ENCODE measurements around the gene PTPRS.

GRCh38 chr19:5303208-5303607, 37.4 kb downstream of the PTPRS start:
- TF ChIP-seq, protein P1, sequence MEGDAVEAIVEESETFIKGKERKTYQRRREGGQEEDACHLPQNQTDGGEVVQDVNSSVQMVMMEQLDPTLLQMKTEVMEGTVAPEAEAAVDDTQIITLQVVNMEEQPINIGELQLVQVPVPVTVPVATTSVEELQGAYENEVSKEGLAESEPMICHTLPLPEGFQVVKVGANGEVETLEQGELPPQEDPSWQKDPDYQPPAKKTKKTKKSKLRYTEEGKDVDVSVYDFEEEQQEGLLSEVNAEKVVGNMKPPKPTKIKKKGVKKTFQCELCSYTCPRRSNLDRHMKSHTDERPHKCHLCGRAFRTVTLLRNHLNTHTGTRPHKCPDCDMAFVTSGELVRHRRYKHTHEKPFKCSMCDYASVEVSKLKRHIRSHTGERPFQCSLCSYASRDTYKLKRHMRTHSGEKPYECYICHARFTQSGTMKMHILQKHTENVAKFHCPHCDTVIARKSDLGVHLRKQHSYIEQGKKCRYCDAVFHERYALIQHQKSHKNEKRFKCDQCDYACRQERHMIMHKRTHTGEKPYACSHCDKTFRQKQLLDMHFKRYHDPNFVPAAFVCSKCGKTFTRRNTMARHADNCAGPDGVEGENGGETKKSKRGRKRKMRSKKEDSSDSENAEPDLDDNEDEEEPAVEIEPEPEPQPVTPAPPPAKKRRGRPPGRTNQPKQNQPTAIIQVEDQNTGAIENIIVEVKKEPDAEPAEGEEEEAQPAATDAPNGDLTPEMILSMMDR (conservative IDR thresholded peaks at IDR 0.05; ENCODE audit: low read depth, low read length) = no peak
- TF ChIP-seq EZH2 (IDR thresholded peaks at IDR 0.05; ENCODE audit: borderline replicate concordance, low read depth, low read length, poor library complexity, severe bottlenecking) = no peak

Measured in A673 (cell line).